TTC549 (cell line): ENCODE data around the gene PIK3R6.

ENCODE experiments used
- FAIRE-seq: peaks from 2 replicates; lab custom pipeline; 2012; peaks lifted over from hg19 to GRCh38; lab: Jason Lieb, UNC

Gene PIK3R6

DNA sequence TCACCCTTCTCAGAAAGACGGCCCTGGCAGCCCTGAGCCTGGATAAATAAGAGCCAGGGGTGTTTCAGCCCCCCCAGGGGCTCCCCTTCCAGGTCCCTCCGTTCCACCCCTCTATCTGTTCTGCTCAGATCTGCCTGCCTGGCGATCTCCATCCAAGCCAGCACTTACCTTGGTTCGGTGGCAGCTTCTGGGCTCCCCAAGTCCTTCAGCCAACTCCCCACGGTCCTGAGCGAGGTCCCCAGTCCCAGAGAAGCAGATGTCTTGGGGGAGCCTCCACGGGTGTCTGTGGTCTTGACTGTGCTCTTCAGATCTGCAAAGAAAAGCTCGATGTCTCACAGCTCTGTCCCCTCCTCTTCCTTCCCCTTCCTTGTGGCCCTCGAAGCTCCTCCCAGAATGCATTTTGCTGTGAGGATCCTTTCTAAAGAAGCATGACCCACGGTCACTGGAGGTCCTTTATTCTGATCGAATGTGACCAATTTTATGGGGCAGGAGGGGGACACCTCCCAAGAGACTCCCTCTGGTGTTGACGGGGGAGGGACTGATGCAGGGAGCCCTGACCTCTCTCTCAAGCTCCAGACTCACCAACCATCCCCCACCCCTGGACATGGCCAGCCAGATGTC is at the start of gene PIK3R6:
Gene PIK3R6, minus strand, starts transcription at position 314 of the 621 bp plus-strand sequence. CDS start 17,880 bp downstream, outside the sequence.
- no peak for FAIRE-seq

GRCh38 chr17:8916466-8916865 is 49.0 kb upstream of the PIK3R6 start:
- no peak for FAIRE-seq

DNA sequence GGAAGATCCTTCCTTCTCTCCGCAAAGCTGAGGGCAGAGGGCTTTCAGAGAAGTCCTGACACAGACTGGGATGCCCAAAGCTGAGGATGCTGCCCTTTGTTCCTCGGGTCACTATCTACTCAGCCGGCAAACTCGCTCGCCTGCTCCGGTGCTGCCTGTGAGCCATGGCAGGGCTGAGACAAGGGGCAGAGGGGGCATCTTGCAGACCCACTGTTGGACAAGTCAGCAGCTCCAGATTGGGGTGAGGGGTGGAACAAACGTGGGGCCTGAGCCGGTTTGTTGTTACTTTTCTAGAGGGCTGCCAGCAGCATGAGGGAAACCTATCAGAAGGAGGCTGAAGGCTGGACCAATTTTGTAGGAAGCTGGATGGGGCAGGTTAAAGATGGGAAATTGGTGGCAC is 47.1 kb upstream of the PIK3R6 start:
- FAIRE-seq: no peak

GRCh38 chr17:8913879-8914278 is 46.4 kb upstream of the PIK3R6 start:
- FAIRE-seq: no peak

DNA sequence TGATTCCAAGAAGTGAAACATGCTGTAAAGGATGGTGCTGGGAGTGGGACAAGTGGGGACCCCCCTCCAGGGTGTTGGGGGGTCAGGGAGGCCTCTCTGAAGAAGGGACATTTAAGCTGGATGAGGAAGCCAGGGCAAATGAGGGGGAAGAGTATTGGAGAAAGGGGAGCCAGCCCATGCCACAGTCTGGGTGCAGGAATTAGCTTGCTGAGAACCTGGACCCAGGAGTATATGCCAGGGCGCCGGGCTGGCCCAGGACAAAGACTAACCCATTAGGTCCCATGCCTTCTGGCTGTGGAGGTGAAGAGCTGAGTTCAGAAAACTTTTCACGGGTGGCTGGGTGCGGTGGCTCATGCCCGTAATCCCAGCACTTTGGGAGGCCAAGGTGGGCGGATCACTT is 45.6 kb upstream of the PIK3R6 start:
- no peak for FAIRE-seq

- no peak for FAIRE-seq
Measured at GRCh38 chr17:8912084-8912981, 44.9 kb upstream of the PIK3R6 start.

- FAIRE-seq: no peak
Measured at GRCh38 chr17:8910969-8911604, 43.6 kb upstream of the PIK3R6 start.

DNA sequence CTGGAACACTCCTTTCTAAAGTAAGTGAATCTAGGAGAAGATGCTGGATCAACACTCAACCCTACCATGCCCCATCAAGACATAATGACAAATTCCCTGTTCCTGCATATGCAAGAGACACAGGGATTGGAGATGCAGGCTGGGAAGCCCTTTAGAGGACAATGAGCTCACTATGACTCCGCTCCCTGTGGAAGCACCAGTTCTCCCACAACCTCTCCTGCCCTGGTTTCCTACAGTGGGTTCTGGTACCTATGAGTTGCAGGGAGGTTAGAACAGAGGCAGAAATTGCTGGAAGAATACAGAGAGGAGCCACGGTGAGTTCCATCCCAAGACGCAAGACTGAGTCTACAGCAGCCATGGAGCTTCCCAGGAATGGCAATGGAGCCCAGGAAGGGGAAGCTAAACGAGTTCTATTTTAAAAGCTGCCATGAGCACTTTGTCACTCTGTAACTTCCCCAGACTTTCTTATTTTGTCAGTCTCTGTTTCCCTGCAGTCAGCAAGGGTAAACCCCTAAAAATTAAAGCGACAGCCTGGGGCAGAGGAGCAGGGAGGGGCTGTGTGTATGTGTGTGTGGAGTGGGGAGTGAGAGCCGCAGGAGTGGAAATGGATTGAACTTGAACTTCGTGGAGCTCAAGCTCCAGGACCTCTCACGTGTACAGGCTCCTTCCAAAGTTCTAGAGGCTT is 42.3 kb upstream of the PIK3R6 start:
- no peak for FAIRE-seq

- FAIRE-seq: no peak
Measured at GRCh38 chr17:8905331-8905730, 37.9 kb upstream of the PIK3R6 start.

DNA sequence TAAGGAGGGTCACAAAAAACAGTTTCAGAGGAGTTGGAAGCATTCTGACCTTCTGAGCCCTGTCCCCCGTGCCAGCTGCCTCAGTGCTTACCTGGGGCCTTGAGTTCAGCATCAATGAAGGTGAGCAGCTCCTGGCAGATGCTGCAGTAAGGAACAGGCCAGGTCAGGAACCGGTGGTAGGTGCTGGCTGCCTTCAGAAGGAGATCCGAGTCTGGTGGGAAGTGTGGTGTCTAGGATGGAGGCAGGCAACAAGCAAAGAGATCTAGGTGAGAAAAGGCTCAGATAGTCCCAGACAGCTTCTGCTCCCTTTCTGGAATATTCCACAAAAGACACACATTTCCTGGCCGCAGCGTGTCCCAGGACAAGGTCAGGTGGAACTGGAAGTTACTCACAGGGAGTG is 37.2 kb upstream of the PIK3R6 start:
- FAIRE-seq: no peak

DNA sequence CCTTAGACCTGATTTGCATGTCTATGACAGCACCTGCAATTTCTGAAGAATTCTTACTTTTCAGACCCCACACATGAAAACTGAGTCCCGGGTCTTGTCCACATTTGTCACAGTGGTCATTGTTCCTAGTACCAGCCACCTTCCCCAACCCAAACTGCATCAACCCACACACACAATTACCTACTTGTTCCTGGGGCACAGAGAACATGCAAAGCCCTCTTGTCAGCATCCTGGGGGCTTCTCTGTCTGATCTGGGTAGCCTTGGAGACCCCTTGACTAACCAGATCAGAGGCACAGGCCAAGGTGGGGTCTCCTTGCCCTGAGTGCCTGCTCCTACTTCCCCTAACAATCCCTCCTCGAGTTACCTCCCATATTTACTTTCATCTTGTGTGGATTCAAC is 36.7 kb upstream of the PIK3R6 start:
- FAIRE-seq: no peak

GRCh38 chr17:8900626-8901585 is 33.4 kb upstream of the PIK3R6 start:
- FAIRE-seq: no peak

GRCh38 chr17:8900207-8900606 is 32.7 kb upstream of the PIK3R6 start:
- FAIRE-seq: no peak

DNA sequence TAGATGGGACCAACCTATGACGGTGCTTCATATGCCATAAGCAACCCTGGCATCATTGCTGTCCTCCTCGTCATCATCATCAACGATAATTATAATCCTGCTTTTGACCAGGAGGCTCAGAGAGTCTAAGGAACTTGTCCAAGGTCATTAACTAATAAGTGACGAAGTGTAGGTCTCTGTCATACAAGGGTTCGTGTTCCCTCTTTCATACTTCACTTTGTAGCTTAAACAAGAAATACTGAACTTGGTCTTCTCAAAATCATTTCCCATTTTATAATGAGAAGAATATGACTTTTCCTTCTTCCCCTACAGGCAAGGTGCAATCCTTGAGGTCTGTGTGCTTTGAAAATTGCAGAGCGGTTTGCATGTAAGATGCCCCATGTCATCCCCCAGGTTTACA is 31.2 kb upstream of the PIK3R6 start:
- no peak for FAIRE-seq

DNA sequence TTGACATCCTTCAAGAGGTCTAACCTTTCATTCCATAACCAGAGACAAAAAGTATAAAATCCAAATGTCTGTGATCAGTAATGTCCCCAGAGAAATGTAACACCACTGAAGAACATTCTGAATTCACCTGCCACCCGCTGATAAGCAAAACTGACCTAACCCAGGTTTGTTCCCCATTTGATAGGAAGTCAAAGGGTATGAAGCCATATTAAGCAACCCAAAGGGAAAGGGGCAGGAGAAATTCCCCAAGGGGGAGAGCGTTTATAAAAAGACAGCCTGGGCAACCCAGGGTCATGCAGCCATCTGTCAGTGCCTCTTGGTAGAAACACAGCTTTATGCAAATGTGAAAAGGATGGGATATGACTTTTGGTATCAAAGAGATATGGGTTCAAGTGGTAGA is 30.7 kb upstream of the PIK3R6 start:
- no peak for FAIRE-seq

- FAIRE-seq: no peak
Measured at GRCh38 chr17:8896641-8897635, 29.5 kb upstream of the PIK3R6 start.

- FAIRE-seq: no peak
Measured at GRCh38 chr17:8896087-8896486, 28.6 kb upstream of the PIK3R6 start.

DNA sequence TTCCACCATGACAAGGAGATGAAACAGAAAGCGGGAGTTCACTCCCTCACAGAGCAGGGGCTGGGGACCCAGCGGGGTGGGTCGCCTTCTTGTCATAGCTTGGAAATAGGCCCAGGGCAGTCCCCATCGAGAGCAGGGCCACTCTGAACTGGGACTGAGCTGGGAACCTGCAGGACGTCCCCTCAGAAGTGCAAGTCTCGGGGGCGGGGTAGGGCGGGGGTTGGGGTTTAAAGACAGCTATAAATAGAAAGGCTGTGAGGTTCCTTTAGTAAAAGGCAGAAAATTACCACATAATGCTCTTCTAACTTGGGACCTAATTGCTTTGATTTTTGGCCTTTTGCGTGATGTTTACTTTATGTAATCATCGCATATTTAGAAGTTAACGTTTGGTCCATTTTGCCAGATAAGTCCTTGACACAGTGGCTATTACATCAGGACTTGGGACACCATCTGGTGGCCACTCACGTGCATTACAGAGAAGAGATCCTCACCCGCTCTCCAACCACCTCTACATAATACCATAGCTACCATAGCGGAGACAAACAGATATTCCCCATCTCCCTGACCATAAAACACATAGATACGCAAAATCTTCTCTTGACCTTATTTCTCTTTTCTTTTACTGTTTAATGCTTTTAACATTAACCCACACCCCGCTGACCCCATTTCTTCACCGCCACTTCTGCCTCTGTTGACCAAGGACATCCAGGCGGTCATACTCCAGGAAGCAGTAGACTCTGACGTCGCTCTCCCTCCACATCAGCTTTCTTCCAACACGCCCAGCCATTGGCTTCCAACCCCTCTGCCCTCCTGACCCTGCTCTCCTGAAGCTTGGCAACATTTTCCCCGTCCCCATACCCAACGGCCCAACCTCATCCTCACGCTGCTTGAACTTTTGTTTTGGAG is 27.5 kb upstream of the PIK3R6 start:
- FAIRE-seq: peak; percentile 90

DNA sequence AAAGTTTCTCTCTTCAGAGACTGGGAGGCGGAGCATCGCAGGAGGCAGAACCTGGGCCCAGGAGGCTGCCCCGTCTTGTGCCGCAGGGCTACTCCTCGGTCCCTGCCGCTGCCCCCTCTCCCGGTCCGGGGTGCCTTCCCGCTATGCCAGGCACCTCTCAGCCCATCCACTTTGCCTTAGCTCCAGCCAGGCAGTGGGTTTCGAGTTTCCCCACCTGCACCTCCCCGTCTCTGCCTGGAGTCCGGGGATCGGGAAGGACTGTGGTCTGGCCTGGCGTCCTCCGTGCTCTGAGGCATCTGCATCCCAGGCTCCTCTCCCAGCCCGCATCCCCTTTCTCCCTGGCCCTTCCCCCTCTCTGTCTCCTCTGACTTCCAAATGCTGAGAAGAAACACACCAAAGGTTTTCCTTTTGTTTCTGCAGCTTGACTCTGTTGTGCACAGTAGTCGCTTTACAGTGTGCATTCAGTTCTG is 26.8 kb upstream of the PIK3R6 start:
- FAIRE-seq: no peak
